Suprapubic skin (tissue), 4 donors: Measurements from ENCODE around the gene JSRP1. TPM values are rescaled to one million over a fixed set of nuclear protein-coding genes. Genes with fewer than 3 reads are reported as not detected.

Source experiments
- DNase-seq, 2 donors: peaks; one replicate each; pipeline ENCODE4 v3.0.0-alpha.2; 2019; ENCODE audit warnings: low spot score in 2 of 2
- H3K27ac ChIP-seq: fragments of 200-600 bp; sonication (generic); one replicate; pipeline ENCODE4 v1.5.1; 2019
- H3K27me3 ChIP-seq: fragments of 200-600 bp; sonication (generic); one replicate; pipeline ENCODE4 v1.5.1; 2019
- H3K36me3 ChIP-seq: fragments of 200-600 bp; sonication (generic); one replicate; pipeline ENCODE4 v1.5.1; 2019
- H3K4me1 ChIP-seq: fragments of 200-600 bp; sonication (generic); one replicate; pipeline ENCODE4 v1.5.1; 2019
- H3K4me3 ChIP-seq: fragments of 200-600 bp; sonication (generic); one replicate; pipeline ENCODE4 v1.5.1; 2019; ENCODE audit warnings: mild to moderate bottlenecking
- H3K9me3 ChIP-seq: fragments of 200-600 bp; sonication (generic); one replicate; pipeline ENCODE4 v1.5.1; 2019
- EP300 ChIP-seq: sonication (generic); formaldehyde crosslinking; IDR thresholded peaks from one replicate; pipeline ENCODE4 v1.6.1; 2017; ENCODE audit warnings: antibody characterized with exemption
- POLR2A ChIP-seq, 2 donors: fragments of 450-650 bp; IDR thresholded peaks; one replicate each; pipeline ENCODE4 v1.6.1; 2017; ENCODE audit warnings: antibody characterized with exemption in 2 of 2, mild to moderate bottlenecking in 2 of 2, moderate library complexity in 2 of 2
- POLR2AphosphoS5 ChIP-seq, 3 donors: sonication (generic); formaldehyde crosslinking; IDR thresholded peaks; one replicate each; pipeline ENCODE4 v1.6.1; 2017; ENCODE audit warnings: antibody characterized with exemption in 3 of 3
- WGBS: methylation state at CpG from one replicate; pipeline ENCODE4 v1.1.5; 2018; 5-methylcytosine and 5-hydroxymethylcytosine counted together
- total RNA-seq, 4 donors: library from RNA; depleted of rRNA; stranded (reverse); fragments of >200 nt; gene quantifications; one replicate each; pipeline ENCODE4 v1.1.0, GENCODE V29; 2016
- TF ChIP-seq, protein P1 (sequence below), 2 donors: fragments of 200-600 bp in 1 of 2; fragments of 450-650 bp in 1 of 2; sonication (generic) in 1 of 2; IDR thresholded peaks; one replicate each; pipeline ENCODE4 v1.5.1; 2016 to 2019; ENCODE audit warnings: antibody characterized with exemption in 2 of 2, mild to moderate bottlenecking in 1 of 2, moderate library complexity in 1 of 2

Gene JSRP1, protein sequence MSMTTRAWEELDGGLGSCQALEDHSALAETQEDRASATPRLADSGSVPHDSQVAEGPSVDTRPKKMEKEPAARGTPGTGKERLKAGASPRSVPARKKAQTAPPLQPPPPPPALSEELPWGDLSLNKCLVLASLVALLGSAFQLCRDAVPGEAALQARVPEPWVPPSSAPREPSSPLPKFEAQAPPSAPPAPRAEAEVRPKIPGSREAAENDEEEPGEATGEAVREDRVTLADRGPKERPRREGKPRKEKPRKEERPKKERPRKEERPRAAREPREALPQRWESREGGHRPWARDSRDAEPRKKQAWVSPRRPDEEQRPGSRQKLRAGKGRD
- not detected for total RNA-seq

DNA sequence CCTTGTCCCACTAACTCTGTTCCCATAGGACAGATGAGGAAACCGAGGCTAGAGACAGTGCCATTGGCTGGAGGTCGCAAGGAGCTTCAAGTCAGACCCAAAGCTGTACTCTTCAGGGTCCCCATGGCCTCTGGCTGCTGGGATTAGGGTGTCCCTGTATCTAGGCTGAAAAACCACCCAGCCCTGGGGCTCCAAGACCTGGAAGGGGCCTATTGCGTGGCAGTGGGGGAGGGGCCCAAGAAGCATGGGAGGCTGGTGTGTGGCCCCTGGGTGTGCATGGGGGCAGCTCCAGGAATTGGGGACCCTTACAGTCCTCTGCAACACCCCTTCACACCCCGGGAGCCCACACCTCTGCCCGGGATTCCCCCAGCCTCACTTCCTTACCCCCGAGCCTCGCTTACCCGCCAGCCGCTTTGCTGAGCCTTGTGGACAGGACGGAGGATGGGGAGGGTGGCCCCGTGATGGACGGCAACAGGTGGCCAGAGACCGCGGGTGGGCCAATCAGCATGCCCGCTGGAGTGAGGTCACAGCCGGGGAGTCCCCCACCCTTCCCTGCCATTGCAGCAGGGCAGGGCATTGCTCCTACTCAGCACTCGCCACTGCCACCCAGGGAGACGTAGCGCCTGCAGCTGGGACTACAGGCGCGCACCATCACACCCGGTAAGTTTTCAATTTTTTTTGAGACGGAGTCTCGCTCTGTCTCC lies at the start of gene JSRP1:
Gene JSRP1 (minus strand): TSS at position 436 of the 704 bp plus-strand sequence. CDS start 1,103 bp downstream, outside the sequence.
- Histone ChIP-seq H3K9me3 (no peaks in the 10 kb centered on the region), H3K27ac (no peak within 1 kb of the TSS), H3K4me1 (peaks cover 37% of the 10 kb centered on the region), H3K36me3 (no peaks in the 10 kb centered on the region), H3K27me3 (peaks cover 30% of the 10 kb centered on the region), H3K4me3 (no peak within 1 kb of the TSS)
- no peak for DNase-seq
- no peak for TF ChIP-seq EP300
- WGBS = 85% methylated on average over 14 of the region's 24 CpGs

DNA sequence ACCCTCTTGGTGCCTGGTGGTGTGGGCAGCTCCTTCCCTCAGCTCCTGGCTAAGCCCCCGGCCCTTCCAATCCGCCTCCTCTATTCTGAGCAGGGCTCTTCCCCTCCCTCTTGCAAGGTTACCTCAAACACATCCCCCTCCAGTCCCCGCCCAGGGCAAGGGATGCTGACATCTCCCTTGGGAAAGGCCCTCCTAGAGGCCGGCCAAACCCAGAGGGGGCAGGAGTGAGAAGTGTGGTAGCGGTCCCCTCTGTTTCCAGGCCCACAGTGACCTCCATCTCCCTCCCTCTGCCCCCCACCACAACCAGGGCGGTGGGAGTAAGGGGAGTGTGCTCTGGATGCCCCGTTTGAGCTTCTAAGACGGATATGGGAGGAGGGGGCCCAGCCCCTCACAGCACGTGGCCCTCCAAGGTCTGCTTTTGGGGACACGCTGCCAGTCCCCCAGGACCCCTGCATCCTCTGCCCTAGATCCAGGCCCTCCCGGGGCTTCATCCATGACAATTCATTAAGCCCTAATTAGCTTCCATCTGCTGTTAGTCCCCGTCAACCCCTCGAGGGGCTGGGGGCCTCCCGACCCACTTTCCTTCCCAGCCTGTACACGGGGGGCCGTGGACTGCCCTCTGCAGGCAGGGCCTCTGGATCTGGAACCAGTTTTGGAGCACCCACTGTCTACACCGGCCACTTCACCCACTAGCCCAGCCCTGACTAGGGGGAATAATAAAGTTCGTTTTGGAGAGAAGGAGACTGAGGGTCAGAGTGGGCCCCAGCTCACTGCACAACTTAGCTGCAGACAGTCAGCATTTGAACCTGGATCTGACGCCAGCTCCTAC lies 49.4 kb upstream of the JSRP1 start:
- H3K27me3 ChIP-seq = peaks cover 70% of the 10 kb centered on the region
- no peak overlapping the region for H3K27ac ChIP-seq
- no peaks in the 10 kb centered on the region for H3K36me3 ChIP-seq
- TF ChIP-seq, protein P1, sequence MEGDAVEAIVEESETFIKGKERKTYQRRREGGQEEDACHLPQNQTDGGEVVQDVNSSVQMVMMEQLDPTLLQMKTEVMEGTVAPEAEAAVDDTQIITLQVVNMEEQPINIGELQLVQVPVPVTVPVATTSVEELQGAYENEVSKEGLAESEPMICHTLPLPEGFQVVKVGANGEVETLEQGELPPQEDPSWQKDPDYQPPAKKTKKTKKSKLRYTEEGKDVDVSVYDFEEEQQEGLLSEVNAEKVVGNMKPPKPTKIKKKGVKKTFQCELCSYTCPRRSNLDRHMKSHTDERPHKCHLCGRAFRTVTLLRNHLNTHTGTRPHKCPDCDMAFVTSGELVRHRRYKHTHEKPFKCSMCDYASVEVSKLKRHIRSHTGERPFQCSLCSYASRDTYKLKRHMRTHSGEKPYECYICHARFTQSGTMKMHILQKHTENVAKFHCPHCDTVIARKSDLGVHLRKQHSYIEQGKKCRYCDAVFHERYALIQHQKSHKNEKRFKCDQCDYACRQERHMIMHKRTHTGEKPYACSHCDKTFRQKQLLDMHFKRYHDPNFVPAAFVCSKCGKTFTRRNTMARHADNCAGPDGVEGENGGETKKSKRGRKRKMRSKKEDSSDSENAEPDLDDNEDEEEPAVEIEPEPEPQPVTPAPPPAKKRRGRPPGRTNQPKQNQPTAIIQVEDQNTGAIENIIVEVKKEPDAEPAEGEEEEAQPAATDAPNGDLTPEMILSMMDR (IDR thresholded peaks at IDR 0.05) = no peak
- TF ChIP-seq EP300 (no peak), POLR2AphosphoS5 (IDR thresholded peaks at IDR 0.05) (no peak), POLR2A (IDR thresholded peaks at IDR 0.05) (no peak)
- H3K4me1 ChIP-seq = peaks cover 15% of the 10 kb centered on the region
- no peak overlapping the region for H3K4me3 ChIP-seq
- DNase-seq = peak in 1 of 2 donors; percentile 56
- H3K9me3 ChIP-seq = no peaks in the 10 kb centered on the region
- 72% methylated on average over 15 of the region's 19 CpGs for WGBS

DNA sequence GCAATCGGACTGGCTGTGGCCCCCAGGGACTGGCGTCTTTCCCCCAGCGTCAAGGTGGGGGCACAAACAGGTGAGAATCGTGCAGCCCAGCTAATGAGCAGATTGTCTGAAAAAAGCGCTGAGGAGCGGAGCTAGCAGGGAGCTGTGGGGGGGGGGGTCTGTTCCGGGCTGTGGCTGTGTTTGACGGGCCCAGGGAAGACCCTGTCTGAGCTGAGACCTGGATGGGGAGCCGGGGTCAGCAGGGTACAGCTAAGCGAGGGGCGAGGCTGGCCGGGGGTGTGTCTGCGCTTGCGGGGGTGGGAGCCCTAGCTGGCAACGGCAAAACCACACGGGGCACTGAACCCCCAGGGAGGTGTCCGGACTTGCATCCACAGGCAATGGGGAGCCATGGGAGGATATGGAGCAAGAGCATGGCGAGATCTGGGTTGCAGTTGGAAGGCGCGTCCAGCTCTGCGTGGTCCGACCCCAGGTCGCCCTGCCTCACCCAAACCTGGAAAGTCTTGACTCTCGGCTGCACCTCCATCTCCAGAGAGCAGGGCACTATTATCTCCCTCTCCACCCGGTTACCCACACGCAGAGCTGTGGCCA lies 47.1 kb upstream of the JSRP1 start:
- DNase-seq = peak in 1 of 2 donors; percentile 58
- Histone ChIP-seq H3K36me3 (no peaks in the 10 kb centered on the region), H3K27ac (no peak overlapping the region), H3K4me3 (no peak overlapping the region), H3K27me3 (peaks cover 54% of the 10 kb centered on the region), H3K9me3 (no peaks in the 10 kb centered on the region), H3K4me1 (peaks cover 13% of the 10 kb centered on the region)
- WGBS = 75% methylated on average over 24 of the region's 26 CpGs
- TF ChIP-seq, protein P1 (IDR thresholded peaks at IDR 0.05) = no peak
- TF ChIP-seq EP300 (no peak), POLR2AphosphoS5 (IDR thresholded peaks at IDR 0.05) (no peak), POLR2A (IDR thresholded peaks at IDR 0.05) (no peak)

DNA sequence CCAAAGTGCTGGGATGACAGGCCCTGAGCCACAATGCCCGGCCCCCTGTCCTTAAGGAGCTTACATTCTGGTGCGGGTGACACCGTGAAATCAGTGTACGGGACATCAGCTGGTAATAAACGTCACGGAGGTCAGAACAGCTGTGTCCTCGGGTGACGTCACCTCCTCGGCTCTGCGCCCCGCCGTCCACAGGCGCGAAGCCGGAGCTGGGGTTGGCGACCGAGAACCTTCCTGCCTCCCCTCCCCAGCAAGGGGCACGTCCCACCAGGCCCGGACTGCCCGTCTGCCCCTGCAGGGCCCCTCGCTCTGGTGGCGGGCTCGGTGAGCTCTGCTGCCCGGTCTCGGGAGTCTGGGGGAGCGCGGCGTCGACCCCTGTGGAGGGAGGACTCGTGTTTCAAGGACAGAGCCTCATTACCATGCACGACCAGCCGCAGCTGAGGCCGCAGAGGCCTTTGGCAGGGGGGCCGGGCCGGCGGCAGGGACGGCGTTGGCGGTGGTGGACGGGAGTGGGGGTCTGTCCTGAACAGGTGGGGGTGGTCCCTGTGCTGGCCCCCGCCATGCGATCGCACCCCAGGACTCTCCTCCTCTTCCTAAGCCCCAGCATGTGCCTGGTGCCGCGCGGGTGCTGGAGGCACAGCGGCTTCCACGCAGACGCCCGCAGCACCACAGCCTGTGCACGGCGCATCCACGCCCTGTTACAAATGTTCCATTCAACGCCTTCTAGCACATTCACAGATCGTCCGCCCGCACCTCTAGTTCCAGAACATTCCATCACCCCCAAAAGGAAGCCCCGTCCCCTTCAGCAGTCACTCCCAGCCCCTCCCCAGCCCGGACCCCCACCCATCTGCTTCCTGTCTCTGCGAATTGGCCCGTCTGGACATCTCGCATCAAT lies 46.3 kb upstream of the JSRP1 start:
- peak in 1 of 2 donors; percentile 62 for DNase-seq
- Histone ChIP-seq H3K36me3 (no peaks in the 10 kb centered on the region), H3K27me3 (peaks cover 48% of the 10 kb centered on the region), H3K27ac (no peak overlapping the region), H3K4me1 (peaks cover 8% of the 10 kb centered on the region), H3K4me3 (no peak overlapping the region), H3K9me3 (no peaks in the 10 kb centered on the region)
- 32% methylated on average over 23 of the region's 62 CpGs for WGBS
- TF ChIP-seq, protein P1 (IDR thresholded peaks at IDR 0.05) = no peak
- TF ChIP-seq POLR2AphosphoS5 (IDR thresholded peaks at IDR 0.05) = no peak
- TF ChIP-seq EP300 = no peak
- no peak for TF ChIP-seq POLR2A (IDR thresholded peaks at IDR 0.05)

DNA sequence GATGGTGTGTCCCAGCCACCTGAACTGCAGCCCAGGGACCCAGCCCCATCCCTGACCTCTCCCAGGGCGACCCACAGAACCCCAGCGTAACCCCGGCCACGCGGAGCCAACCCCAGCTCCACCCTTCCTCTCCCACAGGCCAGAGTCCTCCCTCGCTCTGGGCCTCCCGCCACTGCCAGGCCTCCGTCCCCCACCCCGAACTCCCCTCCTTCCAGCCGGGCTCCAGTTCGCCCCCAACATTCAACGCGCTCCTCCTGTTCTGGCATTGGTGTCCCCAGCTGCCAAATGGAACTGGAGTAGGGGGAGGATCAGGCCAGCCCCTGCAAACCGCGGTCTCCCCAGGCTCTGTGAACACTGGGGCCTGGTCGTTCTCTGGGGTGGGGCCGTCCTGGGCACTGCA lies 44.3 kb upstream of the JSRP1 start:
- Histone ChIP-seq H3K27ac (no peak overlapping the region), H3K4me1 (peaks cover 7% of the 10 kb centered on the region), H3K9me3 (no peaks in the 10 kb centered on the region), H3K27me3 (peaks cover 29% of the 10 kb centered on the region), H3K4me3 (no peak overlapping the region), H3K36me3 (no peaks in the 10 kb centered on the region)
- 81% methylated on average over 15 of the region's 17 CpGs for WGBS
- no peak for DNase-seq
- no peak for TF ChIP-seq POLR2A (IDR thresholded peaks at IDR 0.05)
